HCT116 (cell line): ENCODE measurements around the gene RPS27. TPM values are rescaled to one million over a fixed set of nuclear protein-coding genes. Genes with fewer than 3 reads are reported as not detected.

Experiments used
- ATAC-seq: fragments of 200-7000 bp; cut with Tn5 transposase; 2 replicates; pipeline ENCODE4 v1.9.1; 2020; ENCODE audit warnings: mild to moderate bottlenecking, moderate library complexity
- BruUV-seq: library from RNA; stranded (reverse); fragments of 400-500 nt; replicated peaks from 2 replicates; lab custom pipeline; 2021; lab: Mats Ljungman, UMichigan
- CTCF ChIA-PET: fragments of 300-600 bp; sonication (Branson Sonifier 250); formaldehyde crosslinking; loops from one replicate; lab custom pipeline; 2021; ENCODE audit warnings: antibody characterized with exemption; lab: Charles Lee
- POLR2A ChIA-PET: fragments of 300-600, 350-600 bp; sonication (Branson Sonifier 250); formaldehyde crosslinking; loops from one replicate; lab custom pipeline; 2021; ENCODE audit warnings: antibody characterized with exemption; lab: Charles Lee
- RAD21 ChIA-PET, 2 experiments: fragments of 300-600 bp; sonication (Branson Sonifier 250); formaldehyde crosslinking; loops; one replicate each; lab custom pipeline; 2023; ENCODE audit warnings: low total read pairs in 2 of 2; ENCODE audit not compliant: uncharacterized antibody in 2 of 2, unreplicated experiment in 2 of 2, low non-redundant PET in 1 of 2; lab: Charles Lee
- DNase-seq: peaks from one replicate; pipeline ENCODE4 v3.0.0-alpha.2; 2010; ENCODE audit warnings: low read depth, low spot score
- H2AFZ ChIP-seq: fragments of 200-600 bp; shearing (Covaris generic), sonication (generic); 2 replicates; pipeline ENCODE4 v1.6.1; 2017; ENCODE audit warnings: low read depth, mixed run types, mixed read lengths, antibody characterized with exemption, low read length; ENCODE audit not compliant: poor library complexity, severe bottlenecking
- H3K27ac ChIP-seq: 2 replicates; pipeline ENCODE4 v1.5.1; 2012; ENCODE audit warnings: low read depth, low read length
- H3K27me3 ChIP-seq: fragments of 200-600 bp; sonication (generic); 2 replicates; pipeline ENCODE4 v1.6.1; 2016; ENCODE audit warnings: mixed run types, low read length, mixed read lengths; ENCODE audit not compliant: insufficient read depth
- H3K36me3 ChIP-seq, 2 experiments: fragments of 200-500 bp in 1 of 2; fragments of 200-600 bp in 1 of 2; sonication (Bioruptor generic) in 1 of 2; sonication (generic) in 1 of 2; 2 replicates each; pipeline versions ENCODE4 v1.5.1 to v1.6.1; 2014 to 2016; ENCODE audit warnings: low read length in 2 of 2, inconsistent platforms in 1 of 2, mixed read lengths in 1 of 2, mixed run types in 1 of 2; ENCODE audit not compliant: insufficient read depth in 2 of 2, control insufficient read depth in 1 of 2
- H3K4me1 ChIP-seq, 2 experiments: fragments of 200-600 bp in 1 of 2; sonication (generic) in 1 of 2; 2 replicates each; pipeline versions ENCODE4 v1.5.1 to v1.6.1; 2012 to 2017; ENCODE audit warnings: low read length in 2 of 2, inconsistent platforms in 1 of 2, mild to moderate bottlenecking in 1 of 2, mixed read lengths in 1 of 2, mixed run types in 1 of 2, moderate library complexity in 1 of 2; ENCODE audit not compliant: insufficient read depth in 2 of 2, control insufficient read depth in 1 of 2
- H3K4me2 ChIP-seq: fragments of 200-600 bp; sonication (generic); 2 replicates; pipeline ENCODE4 v1.6.1; 2017; ENCODE audit warnings: mixed run types, low read length, mixed read lengths
- H3K4me3 ChIP-seq, 2 experiments: fragments of 200-600 bp in 1 of 2; sonication (generic) in 1 of 2; replicated peaks in 1 of 2; 2 replicates each; pipeline ENCODE4 v1.5.1; 2011 to 2016; ENCODE audit warnings: low read length in 2 of 2, control low read depth in 1 of 2, low read depth in 1 of 2, mild to moderate bottlenecking in 1 of 2, mixed read lengths in 1 of 2, mixed run types in 1 of 2
- H3K79me2 ChIP-seq: fragments of 200-600 bp; sonication (generic); 2 replicates; pipeline ENCODE4 v1.6.1; 2017; ENCODE audit warnings: mild to moderate bottlenecking, mixed run types, low read length, moderate library complexity, mixed read lengths; ENCODE audit not compliant: insufficient read depth
- H3K9ac ChIP-seq: fragments of 200-600 bp; sonication (generic); 2 replicates; pipeline ENCODE4 v1.6.1; 2016; ENCODE audit warnings: low read length, mixed read lengths
- H3K9me2 ChIP-seq: fragments of 200-600 bp; sonication (generic), shearing (Covaris generic); 2 replicates; pipeline ENCODE4 v1.6.1; 2017; ENCODE audit warnings: mixed run types, mild to moderate bottlenecking, moderate library complexity; ENCODE audit not compliant: insufficient read depth
- H3K9me3 ChIP-seq, 2 experiments: fragments of 200-500 bp in 1 of 2; fragments of 200-600 bp in 1 of 2; sonication (Bioruptor generic) in 1 of 2; sonication (generic) in 1 of 2; 2 replicates each; pipeline ENCODE4 v1.6.1; 2014 to 2017; ENCODE audit warnings: low read length in 2 of 2, mixed read lengths in 2 of 2, inconsistent platforms in 1 of 2, low read depth in 1 of 2, mild to moderate bottlenecking in 1 of 2, mixed run types in 1 of 2, moderate library complexity in 1 of 2; ENCODE audit not compliant: control insufficient read depth in 1 of 2, insufficient read depth in 1 of 2
- H4K20me1 ChIP-seq: fragments of 200-600 bp; sonication (generic), shearing (Covaris generic); 2 replicates; pipeline ENCODE4 v1.6.1; 2017; ENCODE audit warnings: mixed run types, mild to moderate bottlenecking, moderate library complexity; ENCODE audit not compliant: insufficient read depth
- CBX3 ChIP-seq: IDR thresholded peaks from 2 replicates; pipeline ENCODE4 v1.6.1; 2012; ENCODE audit warnings: low read depth
- CEBPB ChIP-seq: IDR thresholded peaks from 2 replicates; pipeline ENCODE4 v1.6.1; 2012; ENCODE audit warnings: low read depth
- CTCF ChIP-seq, 3 experiments: fragments of 200-600 bp in 1 of 3; sonication (generic) in 1 of 3; IDR thresholded peaks in 2 of 3; conservative IDR thresholded peaks in 1 of 3; 2 replicates each; pipeline ENCODE4 v1.5.1; 2012 to 2017; ENCODE audit warnings: low read depth in 2 of 3, low read length in 2 of 3, antibody characterized with exemption in 1 of 3, borderline replicate concordance in 1 of 3, control low read depth in 1 of 3, mild to moderate bottlenecking in 1 of 3, mixed read lengths in 1 of 3, mixed run types in 1 of 3, moderate library complexity in 1 of 3; ENCODE audit not compliant: insufficient read depth in 1 of 3
- ELF1 ChIP-seq: IDR thresholded peaks from 2 replicates; pipeline ENCODE4 v1.6.1; 2012; ENCODE audit warnings: low read depth, borderline replicate concordance
- EZH2 ChIP-seq: fragments of 200-600 bp; sonication (generic); IDR thresholded peaks from 2 replicates; pipeline ENCODE4 v1.6.1; 2017; ENCODE audit warnings: antibody characterized with exemption, mixed run types
- EZH2phosphoT487 ChIP-seq: fragments of 200-600 bp; IDR thresholded peaks from 2 replicates; pipeline ENCODE4 v1.6.1; 2018; ENCODE audit warnings: antibody characterized with exemption, borderline replicate concordance
- FOSL1 ChIP-seq: IDR thresholded peaks from 2 replicates; pipeline ENCODE4 v1.6.1; 2012; ENCODE audit warnings: low read depth
- POLR2A ChIP-seq: IDR thresholded peaks from 2 replicates; pipeline ENCODE4 v1.7.0; 2011; ENCODE audit warnings: borderline replicate concordance; ENCODE audit not compliant: insufficient read depth, insufficient read length; ENCODE audit errors: extremely low read depth
- SIN3A ChIP-seq: IDR thresholded peaks from 2 replicates; pipeline ENCODE4 v1.6.1; 2012; ENCODE audit warnings: low read depth
- SRF ChIP-seq: IDR thresholded peaks from 2 replicates; pipeline ENCODE4 v1.6.1; 2012; ENCODE audit warnings: low read depth
- TCF7L2 ChIP-seq: IDR thresholded peaks from 2 replicates; pipeline ENCODE4 v1.7.0; 2011; ENCODE audit warnings: borderline replicate concordance, inconsistent platforms; ENCODE audit not compliant: insufficient read depth, insufficient read length; ENCODE audit errors: extremely low read depth
- YY1 ChIP-seq: IDR thresholded peaks from 2 replicates; pipeline ENCODE4 v1.6.1; 2011; ENCODE audit warnings: low read length, low read depth, moderate library complexity, mild to moderate bottlenecking; ENCODE audit not compliant: insufficient replicate concordance; ENCODE audit errors: extremely low read depth
- ZBTB33 ChIP-seq: IDR thresholded peaks from 2 replicates; pipeline ENCODE4 v1.6.1; 2011; ENCODE audit warnings: mild to moderate bottlenecking, low read length, moderate library complexity; ENCODE audit not compliant: insufficient replicate concordance; ENCODE audit errors: extremely low read depth
- ZFX ChIP-seq: fragments of 450-650 bp; IDR thresholded peaks from 2 replicates; pipeline ENCODE4 v1.6.1; 2017
- intact Hi-C: fragments of 100-400 bp; cut with micrococcal nuclease; formaldehyde crosslinking; loops from 2 replicates; pipeline ENCODE4 v1.10.0; 2022
- total RNA-seq: library from RNA; stranded (reverse); gene quantifications from one replicate; pipeline ENCODE4 v1.2.1, GENCODE V29; 2021; ENCODE audit not compliant: unreplicated experiment

The RPS27 gene
- total RNA-seq, 1 experiment from 2014 or later, result 1,905 TPM

- TF ChIP-seq CTCF (IDR thresholded peaks at IDR 0.05 in 2 of 3, conservative IDR thresholded peaks at IDR 0.05 in 1 of 3; ENCODE audit: borderline replicate concordance in 1 of 3, insufficient read depth in 1 of 3, low read depth in 2 of 3, low read length in 2 of 3) (no peak), EZH2phosphoT487 (no peak), ZFX (no peak; the same call in 1 of the 2 replicates)
These were observed at the start of gene RPS27 (continued) for GRCh38 chr1:153990468-153991150.

GRCh38 chr1:153941826-153942725, 48.5 kb upstream of the RPS27 start:
- Histone ChIP-seq H3K27ac (no peak overlapping the region), H2AFZ (no peak overlapping the region), H3K36me3 (peaks cover 3 to 16% of the 10 kb centered on the region in 2 experiments; a peak in 2 of 4 replicates), H3K27me3 (no peaks in the 10 kb centered on the region), H3K4me1 (peaks cover 6 to 15% of the 10 kb centered on the region in 2 experiments; a peak in 3 of 4 replicates), H3K4me3 (no peak overlapping the region), H3K4me2 (no peak overlapping the region), H3K9me3 (no peaks in the 10 kb centered on the region), H3K9me2 (no peaks in the 10 kb centered on the region), H3K79me2 (peaks cover 24% of the 10 kb centered on the region; the same call in 1 of the 2 replicates), H4K20me1 (no peaks in the 10 kb centered on the region), H3K9ac (no peak overlapping the region)
- no peak for ATAC-seq
- ChIA-PET CTCF (no interaction called here), RAD21 (no interaction called here), POLR2A (no interaction called here)
- DNase-seq, result no peak
- TF ChIP-seq ZFX (no peak), ZBTB33 (no peak), POLR2A (no peak), CEBPB (no peak), EZH2phosphoT487 (no peak), CBX3 (no peak), SIN3A (no peak), SRF (no peak), ELF1 (no peak), EZH2 (no peak), FOSL1 (no peak), YY1 (no peak), TCF7L2 (no peak)
- intact Hi-C loops, result no loop called here
- no TSS peak for BruUV-seq
